Measurements from ENCODE around the gene MUC5AC. TPM values are rescaled to one million over a fixed set of nuclear protein-coding genes. Genes with fewer than 3 reads are reported as not detected.
A peak's percentile ranks its signal among the peaks of the same experiment; 100 is the strongest.

The MUC5AC gene
- total and polyA plus RNA-seq, 2 of the 13 experiments (the other 11 are each of a cell fraction or from before 2014, with no cell fraction given) = under 0.01 TPM; not detected in 1

DNA sequence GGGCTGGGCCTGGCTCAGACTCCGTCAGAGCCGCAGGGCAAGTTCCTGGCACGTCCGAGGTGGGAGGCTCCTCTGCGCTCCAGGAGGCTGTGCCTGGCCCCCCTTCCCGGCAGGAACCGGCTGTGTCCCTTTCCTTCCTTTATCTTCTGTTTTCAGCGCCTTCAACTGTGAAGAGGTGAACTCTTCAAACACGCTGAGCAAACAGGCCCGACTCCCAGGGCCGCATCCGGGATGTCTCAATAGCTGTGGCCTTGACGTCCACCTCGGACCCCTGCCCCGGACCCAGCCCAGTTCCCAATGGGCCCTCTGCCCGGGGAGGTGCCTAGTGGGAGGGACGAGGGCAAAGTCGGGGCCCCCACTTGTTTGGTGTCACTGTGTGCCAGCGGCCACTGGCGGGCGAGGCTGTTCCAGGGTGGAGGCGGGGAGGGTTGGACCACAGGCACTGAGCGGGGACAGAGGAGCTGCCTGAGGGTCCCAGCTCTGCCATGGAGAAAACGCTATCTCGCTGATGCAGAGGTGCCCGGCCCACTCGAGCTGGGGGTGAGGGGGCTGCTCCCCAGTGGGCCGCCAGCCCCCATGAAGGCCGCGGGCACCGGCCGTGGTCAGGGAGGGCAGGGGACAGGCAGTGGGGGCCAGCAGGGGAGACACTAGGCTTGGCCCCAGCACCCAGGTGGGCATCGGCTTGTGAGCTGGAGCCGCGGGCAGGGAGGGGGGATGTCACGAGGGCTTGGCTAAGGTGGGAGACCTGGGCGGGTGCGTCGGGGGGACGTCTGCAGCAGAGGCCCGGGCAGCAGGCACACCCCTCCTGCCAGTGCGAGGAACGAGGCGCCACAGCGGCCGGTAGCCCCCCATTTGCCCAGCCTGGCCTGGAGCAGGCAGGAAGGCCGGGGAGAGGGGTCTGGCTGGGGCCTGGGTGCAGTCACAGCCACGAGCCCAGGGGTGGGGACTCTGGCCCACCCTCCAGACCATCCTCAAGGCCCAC is 62.4 kb downstream of the MUC5AC start (continued):
- TF ChIP-seq, protein P1, sequence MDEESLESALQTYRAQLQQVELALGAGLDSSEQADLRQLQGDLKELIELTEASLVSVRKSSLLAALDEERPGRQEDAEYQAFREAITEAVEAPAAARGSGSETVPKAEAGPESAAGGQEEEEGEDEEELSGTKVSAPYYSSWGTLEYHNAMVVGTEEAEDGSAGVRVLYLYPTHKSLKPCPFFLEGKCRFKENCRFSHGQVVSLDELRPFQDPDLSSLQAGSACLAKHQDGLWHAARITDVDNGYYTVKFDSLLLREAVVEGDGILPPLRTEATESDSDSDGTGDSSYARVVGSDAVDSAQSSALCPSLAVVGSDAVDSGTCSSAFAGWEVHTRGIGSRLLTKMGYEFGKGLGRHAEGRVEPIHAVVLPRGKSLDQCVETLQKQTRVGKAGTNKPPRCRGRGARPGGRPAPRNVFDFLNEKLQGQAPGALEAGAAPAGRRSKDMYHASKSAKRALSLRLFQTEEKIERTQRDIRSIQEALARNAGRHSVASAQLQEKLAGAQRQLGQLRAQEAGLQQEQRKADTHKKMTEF (CRISPR knock-in tag; IDR thresholded peaks at IDR 0.05) = peak; percentile 93
- TF ChIP-seq ZSCAN31 (CRISPR knock-in tag; IDR thresholded peaks at IDR 0.05; ENCODE audit: low read depth) (peak; percentile 25; the same call in 1 of the 2 replicates), REXO4 (CRISPR knock-in tag; IDR thresholded peaks at IDR 0.05; ENCODE audit: borderline replicate concordance) (peak; percentile 62; the same call in 1 of the 2 replicates), SRSF9 (IDR thresholded peaks at IDR 0.05; ENCODE audit: borderline replicate concordance, insufficient read depth, low read depth, low read length, poor library complexity, severe bottlenecking) (no peak), CHD4 (IDR thresholded peaks at IDR 0.05; ENCODE audit: borderline replicate concordance, low read length) (no peak), ZNF143 (CRISPR knock-in tag; IDR thresholded peaks at IDR 0.05) (peak; percentile 38; the same call in 1 of the 2 replicates), ZNF530 (CRISPR knock-in tag; IDR thresholded peaks at IDR 0.05; ENCODE audit: low read depth) (no peak), ZNF274 (CRISPR knock-in tag; IDR thresholded peaks at IDR 0.05) (no peak), PHF20 (CRISPR knock-in tag; IDR thresholded peaks at IDR 0.05) (no peak), ZFP36L2 (CRISPR knock-in tag; IDR thresholded peaks at IDR 0.05) (no peak), FOXA3 (CRISPR knock-in tag; IDR thresholded peaks at IDR 0.05) (peak; percentile 96), KDM4B (CRISPR knock-in tag; IDR thresholded peaks at IDR 0.05) (no peak), HHEX (CRISPR knock-in tag; IDR thresholded peaks at IDR 0.05) (peak; percentile 100), SP5 (CRISPR knock-in tag; IDR thresholded peaks at IDR 0.05; ENCODE audit: borderline replicate concordance, low read depth) (peak; percentile 83), MED13 (CRISPR knock-in tag; IDR thresholded peaks at IDR 0.05) (peak; percentile 84), ZNF205 (CRISPR knock-in tag; IDR thresholded peaks at IDR 0.05) (peak; percentile 85), ZNF891 (CRISPR knock-in tag; IDR thresholded peaks at IDR 0.05) (no peak), ZNF749 (CRISPR knock-in tag; IDR thresholded peaks at IDR 0.05; ENCODE audit: borderline replicate concordance) (peak; percentile 66; the same call in 1 of the 2 replicates), HNRNPK (IDR thresholded peaks at IDR 0.05; ENCODE audit: low read depth, low read length, poor library complexity, severe bottlenecking) (no peak)
- TF ChIP-seq, protein P2, sequence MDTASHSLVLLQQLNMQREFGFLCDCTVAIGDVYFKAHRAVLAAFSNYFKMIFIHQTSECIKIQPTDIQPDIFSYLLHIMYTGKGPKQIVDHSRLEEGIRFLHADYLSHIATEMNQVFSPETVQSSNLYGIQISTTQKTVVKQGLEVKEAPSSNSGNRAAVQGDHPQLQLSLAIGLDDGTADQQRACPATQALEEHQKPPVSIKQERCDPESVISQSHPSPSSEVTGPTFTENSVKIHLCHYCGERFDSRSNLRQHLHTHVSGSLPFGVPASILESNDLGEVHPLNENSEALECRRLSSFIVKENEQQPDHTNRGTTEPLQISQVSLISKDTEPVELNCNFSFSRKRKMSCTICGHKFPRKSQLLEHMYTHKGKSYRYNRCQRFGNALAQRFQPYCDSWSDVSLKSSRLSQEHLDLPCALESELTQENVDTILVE (CRISPR knock-in tag; IDR thresholded peaks at IDR 0.05) = peak; percentile 80
- TF ChIP-seq, protein P3, sequence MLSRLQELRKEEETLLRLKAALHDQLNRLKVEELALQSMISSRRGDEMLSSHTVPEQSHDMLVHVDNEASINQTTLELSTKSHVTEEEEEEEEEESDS (CRISPR knock-in tag; IDR thresholded peaks at IDR 0.05; ENCODE audit: borderline replicate concordance) = peak; percentile 62; the same call in 1 of the 2 replicates
- TF ChIP-seq, protein P4, sequence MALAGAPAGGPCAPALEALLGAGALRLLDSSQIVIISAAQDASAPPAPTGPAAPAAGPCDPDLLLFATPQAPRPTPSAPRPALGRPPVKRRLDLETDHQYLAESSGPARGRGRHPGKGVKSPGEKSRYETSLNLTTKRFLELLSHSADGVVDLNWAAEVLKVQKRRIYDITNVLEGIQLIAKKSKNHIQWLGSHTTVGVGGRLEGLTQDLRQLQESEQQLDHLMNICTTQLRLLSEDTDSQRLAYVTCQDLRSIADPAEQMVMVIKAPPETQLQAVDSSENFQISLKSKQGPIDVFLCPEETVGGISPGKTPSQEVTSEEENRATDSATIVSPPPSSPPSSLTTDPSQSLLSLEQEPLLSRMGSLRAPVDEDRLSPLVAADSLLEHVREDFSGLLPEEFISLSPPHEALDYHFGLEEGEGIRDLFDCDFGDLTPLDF (CRISPR knock-in tag; IDR thresholded peaks at IDR 0.05) = 0 out of 2 replicates have a peak, but pooled peaks have one; percentile 40
- TF ChIP-seq, protein P5, sequence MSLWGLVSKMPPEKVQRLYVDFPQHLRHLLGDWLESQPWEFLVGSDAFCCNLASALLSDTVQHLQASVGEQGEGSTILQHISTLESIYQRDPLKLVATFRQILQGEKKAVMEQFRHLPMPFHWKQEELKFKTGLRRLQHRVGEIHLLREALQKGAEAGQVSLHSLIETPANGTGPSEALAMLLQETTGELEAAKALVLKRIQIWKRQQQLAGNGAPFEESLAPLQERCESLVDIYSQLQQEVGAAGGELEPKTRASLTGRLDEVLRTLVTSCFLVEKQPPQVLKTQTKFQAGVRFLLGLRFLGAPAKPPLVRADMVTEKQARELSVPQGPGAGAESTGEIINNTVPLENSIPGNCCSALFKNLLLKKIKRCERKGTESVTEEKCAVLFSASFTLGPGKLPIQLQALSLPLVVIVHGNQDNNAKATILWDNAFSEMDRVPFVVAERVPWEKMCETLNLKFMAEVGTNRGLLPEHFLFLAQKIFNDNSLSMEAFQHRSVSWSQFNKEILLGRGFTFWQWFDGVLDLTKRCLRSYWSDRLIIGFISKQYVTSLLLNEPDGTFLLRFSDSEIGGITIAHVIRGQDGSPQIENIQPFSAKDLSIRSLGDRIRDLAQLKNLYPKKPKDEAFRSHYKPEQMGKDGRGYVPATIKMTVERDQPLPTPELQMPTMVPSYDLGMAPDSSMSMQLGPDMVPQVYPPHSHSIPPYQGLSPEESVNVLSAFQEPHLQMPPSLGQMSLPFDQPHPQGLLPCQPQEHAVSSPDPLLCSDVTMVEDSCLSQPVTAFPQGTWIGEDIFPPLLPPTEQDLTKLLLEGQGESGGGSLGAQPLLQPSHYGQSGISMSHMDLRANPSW (CRISPR knock-in tag; IDR thresholded peaks at IDR 0.05; ENCODE audit: borderline replicate concordance) = no peak

Data from HepG2 (cell line).